Endometrial microvascular endothelial cells (primary cell): ENCODE results near the gene RBM26. TPM values are rescaled to one million over a fixed set of nuclear protein-coding genes. Genes with fewer than 3 reads are reported as not detected.

Source experiments
- in situ Hi-C: cut with HindIII; loops from 2 replicates; pipeline ENCODE4 v1.10.0; 2017; ENCODE audit warnings: low sequenced_read_pairs, low pct_unique_long_range_greater_than_20kb; ENCODE audit errors: inconsistent ontology term
- total RNA-seq: library from RNA; depleted of rRNA; stranded (reverse); fragments of >200 nt; gene quantifications from one replicate; pipeline ENCODE4 v1.2.3, GENCODE V29; 2015; ENCODE audit errors: inconsistent ontology term

The RBM26 gene
- total RNA-seq, 1 donor from 2014 or later = 23.7 TPM

DNA sequence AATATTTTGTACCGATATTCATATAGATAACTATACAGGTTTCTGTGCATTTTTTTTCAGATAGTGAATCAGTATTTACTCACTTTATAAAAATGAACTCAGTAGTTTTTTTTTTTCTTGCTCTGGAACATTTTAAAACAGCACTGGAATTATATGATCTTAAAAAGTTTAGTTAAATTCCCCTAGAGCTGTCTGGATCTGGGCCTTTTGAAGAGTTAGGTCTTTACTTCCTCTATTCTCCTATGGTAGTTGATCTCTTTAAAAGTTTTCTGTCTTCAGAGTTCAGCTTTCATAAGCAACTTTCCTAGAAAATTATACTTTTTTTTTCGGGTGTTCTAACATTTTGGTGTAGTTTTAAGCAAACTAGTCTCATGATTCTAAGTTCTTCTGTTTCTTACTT is 21.8 kb upstream of the RBM26 start:
- in situ Hi-C loops = no loop called here

DNA sequence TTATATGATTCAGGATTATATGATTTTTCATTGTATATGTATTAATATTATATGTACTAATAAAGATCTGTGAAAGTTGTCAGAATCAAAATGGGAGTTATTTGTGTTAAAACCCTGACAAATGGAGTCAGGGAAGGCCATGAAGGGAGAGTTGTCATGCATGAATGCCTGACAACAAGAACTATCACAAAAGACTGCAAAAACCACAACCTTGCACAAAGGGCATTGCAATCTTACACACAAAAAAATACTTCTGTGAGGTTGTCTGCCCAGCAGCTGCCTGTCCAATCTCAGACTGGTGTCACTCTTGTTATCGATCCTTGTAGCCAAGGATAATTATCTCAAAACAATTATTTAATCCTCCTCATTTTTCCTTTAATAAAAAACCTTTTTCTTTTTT is 21.2 kb upstream of the RBM26 start:
- in situ Hi-C loops = no loop called here

- in situ Hi-C loops = no loop called here
Measured at GRCh38 chr13:79423801-79424642, 18.0 kb upstream of the RBM26 start.

DNA sequence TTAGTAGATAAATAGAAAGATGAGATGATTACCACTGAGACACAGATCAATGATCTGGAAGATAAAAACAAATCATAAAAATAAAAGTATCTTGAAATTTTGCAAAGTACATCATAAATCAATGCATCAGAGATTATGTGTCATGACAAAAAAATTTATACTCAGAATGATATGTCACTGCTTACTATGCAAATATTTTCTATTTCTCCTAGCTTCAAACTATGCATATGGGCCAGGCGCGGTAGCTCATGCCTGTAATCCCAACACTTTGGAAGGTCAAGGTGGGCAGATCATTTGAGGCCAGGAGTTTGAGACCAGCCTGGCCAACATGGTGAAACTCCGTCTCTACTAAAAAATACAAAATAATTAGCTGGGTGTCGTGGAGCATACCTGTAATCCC is 17.3 kb upstream of the RBM26 start:
- in situ Hi-C loops = no loop called here

GRCh38 chr13:79419365-79419764 is 13.3 kb upstream of the RBM26 start:
- in situ Hi-C loops = no loop called here

DNA sequence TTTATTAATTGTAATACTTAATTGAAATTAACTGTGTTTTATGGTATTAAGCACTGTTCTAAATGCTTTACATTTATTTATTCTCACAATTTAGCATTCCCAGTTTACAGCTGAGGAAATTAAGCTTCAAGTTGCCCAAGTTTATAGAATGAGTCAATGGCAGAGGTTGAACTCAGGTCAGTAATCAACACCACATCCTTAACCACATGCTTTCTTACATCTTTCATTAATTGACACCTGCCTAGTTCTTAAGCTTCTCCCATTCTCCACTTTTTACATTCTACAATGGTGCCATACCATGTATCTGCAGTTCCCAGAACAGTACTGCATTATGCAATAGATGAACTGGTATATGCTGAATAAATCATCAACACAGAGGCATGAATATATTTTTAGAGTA is 11.7 kb upstream of the RBM26 start:
- in situ Hi-C loops = no loop called here

DNA sequence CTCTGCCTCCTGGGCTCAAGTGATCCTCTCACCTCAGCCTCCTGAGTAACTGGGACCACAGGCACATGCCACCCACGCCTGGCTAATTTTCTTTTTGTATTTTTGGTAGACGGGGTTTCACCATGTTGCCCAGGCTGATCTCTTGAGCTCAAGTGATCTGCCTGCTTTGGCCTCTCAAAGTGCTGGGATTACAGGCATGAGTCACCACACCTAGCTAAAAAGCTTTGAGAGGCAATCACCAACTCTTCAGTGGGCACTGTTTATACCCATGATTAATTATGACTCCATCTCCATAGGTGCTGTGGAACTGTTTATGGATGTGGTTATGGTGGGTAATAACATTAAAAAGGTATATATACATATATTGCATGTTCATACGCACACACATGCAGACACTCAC is 7.5 kb upstream of the RBM26 start:
- in situ Hi-C loops = no loop called here

DNA sequence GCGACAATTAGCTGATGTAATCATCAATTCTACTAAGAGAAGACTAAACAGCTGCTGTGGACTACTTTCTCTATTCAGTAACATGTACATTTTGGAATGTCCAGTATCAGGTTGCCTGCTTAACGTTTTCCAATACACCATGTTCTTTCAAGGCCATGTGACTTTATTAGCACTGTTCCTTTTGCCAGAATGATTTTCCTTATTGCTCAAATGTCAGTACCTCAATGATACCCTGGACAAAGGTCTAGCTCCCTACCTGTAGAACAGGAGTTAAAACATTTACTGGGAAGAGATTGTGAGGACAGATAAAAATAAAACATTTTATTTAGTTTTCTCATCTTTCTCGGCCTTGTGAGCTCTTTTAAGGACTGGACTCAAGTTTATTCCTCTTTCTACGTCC is 3.8 kb upstream of the RBM26 start:
- in situ Hi-C loops = no loop called here

DNA sequence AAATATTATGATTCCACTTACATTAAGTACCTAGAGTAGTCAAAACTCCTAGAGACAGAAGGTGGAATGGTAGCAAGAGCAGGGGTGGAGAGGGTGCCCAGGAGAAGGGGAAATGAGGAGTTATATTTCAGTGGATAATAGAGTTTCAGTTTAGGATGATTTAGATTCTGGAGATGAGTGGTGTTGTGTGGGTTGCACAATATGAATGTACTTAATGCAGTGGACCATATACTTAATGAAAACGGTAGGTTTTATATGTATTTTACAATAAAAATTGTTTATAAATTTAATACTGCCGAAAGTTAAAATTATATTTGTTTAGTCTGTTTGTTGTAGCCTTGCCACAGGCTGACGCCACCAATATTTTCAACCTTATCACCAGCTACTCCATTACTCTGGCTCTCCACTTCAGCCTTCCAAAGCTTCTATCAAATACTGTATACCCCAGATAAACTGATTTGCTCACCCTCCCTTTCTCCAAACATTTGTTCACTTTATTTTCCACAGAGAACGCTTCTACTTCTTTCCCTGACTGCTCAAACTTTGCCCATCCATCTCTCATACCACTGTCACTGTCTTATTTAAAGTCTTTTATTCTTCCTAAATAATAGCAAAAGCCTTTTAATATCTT is 1.4 kb upstream of the RBM26 start:
- in situ Hi-C loops = no loop called here

GRCh38 chr13:79406597-79406908 is 498 bp upstream of the RBM26 start:
- in situ Hi-C loops = no loop called here

GRCh38 chr13:79405501-79405830 is 589 bp downstream of the RBM26 start:
- in situ Hi-C loops = no loop called here

- in situ Hi-C loops = no loop called here
Measured at GRCh38 chr13:79404985-79405384, 1.1 kb downstream of the RBM26 start.

DNA sequence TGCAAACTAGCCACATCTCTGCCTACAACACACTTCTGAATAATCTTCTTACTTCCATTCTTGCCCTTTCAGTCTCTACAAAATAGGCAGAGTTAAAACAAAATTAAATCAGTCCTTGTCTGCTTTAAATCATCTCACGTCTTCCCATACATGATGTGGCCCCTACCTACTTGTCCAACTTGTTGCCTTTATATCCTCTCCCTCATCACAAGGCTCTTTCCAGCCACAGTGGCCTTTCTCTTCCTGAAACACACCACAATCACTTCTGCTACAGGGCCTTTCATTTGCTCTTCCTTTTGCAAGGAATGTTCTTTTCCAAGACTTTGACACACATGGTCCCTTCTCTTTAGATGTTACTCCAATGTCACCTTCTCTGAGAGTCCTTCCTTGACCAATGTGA is 1.7 kb downstream of the RBM26 start:
- in situ Hi-C loops = no loop called here

DNA sequence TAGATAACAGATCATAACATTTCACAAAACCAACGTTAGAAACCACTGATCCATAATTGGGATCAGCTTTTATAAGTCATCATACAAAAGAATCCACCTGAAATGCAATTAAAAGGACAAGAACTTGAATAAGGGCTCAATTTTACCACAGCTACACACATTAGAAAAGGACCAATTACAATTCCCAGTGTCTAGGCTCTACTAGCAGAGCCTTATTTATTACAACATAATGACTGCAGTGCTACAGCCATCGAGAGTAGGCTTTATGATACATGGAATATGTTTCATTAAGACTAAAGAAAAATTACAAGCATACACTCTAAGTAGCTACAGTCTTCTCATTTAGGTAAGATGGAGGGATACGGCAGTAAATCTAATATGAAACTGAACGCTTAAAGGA is 2.9 kb downstream of the RBM26 start:
- in situ Hi-C loops = no loop called here

DNA sequence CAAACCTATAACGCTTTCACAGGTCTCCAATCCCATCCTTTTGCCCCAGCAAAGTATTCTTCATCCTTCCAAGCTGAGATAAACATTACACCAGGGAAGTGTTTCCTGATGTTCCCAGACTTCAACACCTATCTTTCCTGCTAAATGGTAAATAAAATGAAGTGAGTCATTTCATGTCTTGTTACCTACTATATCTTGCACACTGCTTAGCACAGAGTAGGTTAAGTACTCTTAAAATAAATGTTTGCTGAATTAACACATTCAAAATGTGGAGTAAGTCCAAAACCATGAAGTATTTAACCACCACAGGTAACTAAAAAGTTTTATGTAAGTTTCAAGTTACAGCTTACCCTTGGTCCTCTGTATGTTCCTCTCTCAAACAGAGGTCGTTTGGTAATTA is 3.4 kb downstream of the RBM26 start:
- in situ Hi-C loops = no loop called here

DNA sequence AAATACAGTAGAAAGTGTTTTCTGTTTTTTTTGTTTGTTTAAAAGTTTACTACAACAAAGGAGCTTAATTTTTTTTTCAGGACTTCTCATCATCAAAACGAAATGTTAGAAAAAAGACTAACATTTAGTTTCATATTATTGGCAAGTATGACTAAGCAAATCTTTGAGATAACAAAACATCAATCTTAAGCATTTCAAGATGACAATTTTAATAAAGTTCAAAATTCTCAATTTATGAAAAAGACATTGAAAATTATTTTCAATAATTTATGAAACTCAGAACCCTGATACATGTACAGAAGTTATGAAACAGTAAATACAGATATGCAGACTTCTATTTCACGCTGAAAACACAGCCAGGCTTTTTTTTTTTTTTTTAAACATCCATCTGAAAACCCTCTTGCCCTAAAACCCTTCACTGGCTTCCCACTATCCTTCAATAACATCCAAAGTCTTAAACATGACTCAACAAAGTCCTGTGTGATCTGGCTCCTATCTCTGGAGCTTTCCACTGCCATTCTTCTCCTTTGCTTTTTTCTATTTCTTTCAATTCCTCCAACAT is 3.9 kb downstream of the RBM26 start:
- in situ Hi-C loops = no loop called here

DNA sequence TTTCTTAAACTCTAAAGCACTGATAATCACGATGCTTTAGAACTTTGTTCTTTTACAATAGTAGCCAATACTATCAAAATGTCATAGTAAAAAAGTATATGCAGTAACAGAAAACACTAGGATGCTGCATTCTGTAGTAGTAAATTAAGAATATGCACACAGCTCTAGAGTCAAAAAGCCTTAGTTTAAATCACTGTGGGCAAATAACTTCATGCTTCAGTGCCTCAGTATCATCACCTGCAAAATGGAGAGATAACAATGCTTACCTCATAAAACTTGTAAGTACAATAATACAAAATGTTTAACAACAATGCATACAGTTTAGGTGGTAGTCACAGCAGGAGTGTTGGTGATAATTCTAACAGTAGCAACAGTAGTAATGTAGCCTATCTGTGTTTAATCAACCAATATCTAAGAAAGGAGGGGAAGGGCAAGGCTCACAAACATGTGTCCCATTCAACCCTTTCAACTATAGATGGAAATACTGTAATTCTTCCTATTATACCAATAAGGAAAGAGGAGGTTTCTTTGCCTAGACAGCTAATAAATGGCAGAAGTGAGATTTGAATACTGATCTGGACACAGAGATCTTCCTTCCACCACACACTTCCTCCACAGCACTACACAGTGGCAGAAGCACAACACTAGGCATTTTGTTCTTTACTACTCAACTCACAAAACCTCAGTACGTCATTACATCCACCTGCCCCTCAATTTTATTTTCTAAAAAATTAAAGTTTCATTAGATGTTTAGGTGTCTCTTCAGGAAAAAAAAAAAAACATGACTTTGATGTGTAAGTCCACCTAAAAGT is 4.6 kb downstream of the RBM26 start:
- in situ Hi-C loops = no loop called here

- in situ Hi-C loops = no loop called here
Measured at GRCh38 chr13:79398915-79399314, 7.1 kb downstream of the RBM26 start.

DNA sequence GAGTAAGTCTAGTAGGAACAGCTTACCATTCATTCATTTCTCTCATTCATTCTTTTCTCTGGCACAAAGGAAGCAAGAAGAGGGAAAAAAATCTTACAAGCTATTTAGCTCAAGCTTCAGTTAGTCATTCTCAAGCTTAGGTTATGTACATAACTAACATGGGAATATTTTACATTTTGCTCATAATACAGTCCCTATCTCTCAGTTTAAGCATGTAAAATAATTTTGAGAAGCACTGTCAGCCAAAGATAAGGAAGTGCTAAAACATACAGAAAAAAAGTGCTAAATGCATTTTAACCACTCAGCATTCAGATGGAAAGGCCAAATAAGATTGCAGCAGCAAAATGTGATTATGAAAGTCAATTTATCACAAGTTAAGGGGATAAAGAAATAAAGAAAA is 7.9 kb downstream of the RBM26 start:
- in situ Hi-C loops = no loop called here

GRCh38 chr13:79395881-79396280 is 10.2 kb downstream of the RBM26 start:
- in situ Hi-C loops = no loop called here
